OCI-LY7 (cell line): ENCODE data around the gene CENPVL1.
"Not testable (repeated sequence)": the region's sequence is repeated elsewhere in the genome, so short reads cannot be mapped to it uniquely, and the experiment has no call there.

Source experiments
- EZH2phosphoT487 ChIP-seq: fragments of 200-600 bp; sonication (generic); IDR thresholded peaks from 2 replicates; pipeline ENCODE4 v1.6.1; 2018; ENCODE audit warnings: low read depth, borderline replicate concordance, mild to moderate bottlenecking, mixed run types, antibody characterized with exemption, low read length, moderate library complexity, mixed read lengths
- TF ChIP-seq, protein P1 (sequence below): fragments of 200-600 bp; sonication (generic); conservative IDR thresholded peaks from 2 replicates; pipeline ENCODE4 v1.5.1; 2014; ENCODE audit warnings: mild to moderate bottlenecking, antibody characterized with exemption, low read length, moderate library complexity, mixed read lengths

DNA sequence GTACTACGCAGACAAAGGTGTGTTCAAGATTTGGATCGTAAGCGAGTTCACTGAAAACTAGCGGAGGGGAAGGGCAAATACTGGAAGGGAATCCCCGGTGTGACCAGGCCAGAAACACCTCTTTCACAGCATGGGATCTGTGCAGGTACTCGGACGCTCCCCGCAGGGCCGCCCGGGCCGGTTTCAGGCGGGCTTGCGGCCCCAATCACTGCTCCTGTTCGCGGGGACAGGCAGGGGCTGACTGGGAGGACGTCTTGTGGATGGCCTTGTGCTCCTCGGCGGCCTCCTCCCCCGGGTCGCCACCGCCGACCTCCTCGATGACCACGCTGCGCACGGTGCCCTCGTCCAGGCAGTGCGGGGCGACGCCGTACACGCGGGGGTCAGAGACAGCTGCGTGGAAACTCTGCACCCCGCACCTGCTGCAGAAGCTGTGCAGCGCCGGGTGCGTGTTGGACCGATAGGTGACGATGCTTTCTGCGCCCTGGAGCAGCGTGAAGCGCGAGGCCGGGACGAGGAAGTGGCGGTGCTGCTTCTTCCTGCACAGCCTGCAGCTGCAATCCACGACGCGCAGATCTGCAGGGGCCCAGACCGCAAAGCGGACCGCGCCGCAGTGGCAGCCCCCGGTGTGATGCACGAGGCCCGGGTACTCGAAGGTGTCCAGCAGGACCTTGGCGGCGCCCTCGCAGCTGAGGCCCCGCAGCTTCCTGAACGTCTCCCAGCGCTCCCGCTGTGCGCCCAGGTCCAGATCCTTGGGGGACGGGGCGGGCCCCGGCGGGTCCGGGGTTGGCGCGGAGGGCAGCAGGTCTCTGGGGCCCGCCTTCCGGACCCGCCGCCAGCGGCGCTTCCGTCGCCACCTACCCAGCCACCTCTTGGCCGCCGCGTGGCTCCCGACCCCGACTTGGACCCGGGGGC lies 28.2 kb upstream of the CENPVL1 start:
- TF ChIP-seq, protein P1, sequence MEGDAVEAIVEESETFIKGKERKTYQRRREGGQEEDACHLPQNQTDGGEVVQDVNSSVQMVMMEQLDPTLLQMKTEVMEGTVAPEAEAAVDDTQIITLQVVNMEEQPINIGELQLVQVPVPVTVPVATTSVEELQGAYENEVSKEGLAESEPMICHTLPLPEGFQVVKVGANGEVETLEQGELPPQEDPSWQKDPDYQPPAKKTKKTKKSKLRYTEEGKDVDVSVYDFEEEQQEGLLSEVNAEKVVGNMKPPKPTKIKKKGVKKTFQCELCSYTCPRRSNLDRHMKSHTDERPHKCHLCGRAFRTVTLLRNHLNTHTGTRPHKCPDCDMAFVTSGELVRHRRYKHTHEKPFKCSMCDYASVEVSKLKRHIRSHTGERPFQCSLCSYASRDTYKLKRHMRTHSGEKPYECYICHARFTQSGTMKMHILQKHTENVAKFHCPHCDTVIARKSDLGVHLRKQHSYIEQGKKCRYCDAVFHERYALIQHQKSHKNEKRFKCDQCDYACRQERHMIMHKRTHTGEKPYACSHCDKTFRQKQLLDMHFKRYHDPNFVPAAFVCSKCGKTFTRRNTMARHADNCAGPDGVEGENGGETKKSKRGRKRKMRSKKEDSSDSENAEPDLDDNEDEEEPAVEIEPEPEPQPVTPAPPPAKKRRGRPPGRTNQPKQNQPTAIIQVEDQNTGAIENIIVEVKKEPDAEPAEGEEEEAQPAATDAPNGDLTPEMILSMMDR, result not testable (repeated sequence)
- TF ChIP-seq EZH2phosphoT487, result not testable (repeated sequence)
